HG02588 (cell line): ENCODE results near the gene ACOX3.
"Not testable (repeated sequence)": the region's sequence is repeated elsewhere in the genome, so short reads cannot be mapped to it uniquely, and the experiment has no call there.

Experiments
- ATAC-seq: cut with Tn5 transposase; IDR thresholded peaks from one replicate; pipeline ENCODE4 v1.9.1; 2021; ENCODE audit warnings: mild to moderate bottlenecking, moderate library complexity; ENCODE audit not compliant: unreplicated experiment

Gene ACOX3

GRCh38 chr4:8343967-8344331 is 96.6 kb downstream of the ACOX3 start:
- no peak for ATAC-seq

DNA sequence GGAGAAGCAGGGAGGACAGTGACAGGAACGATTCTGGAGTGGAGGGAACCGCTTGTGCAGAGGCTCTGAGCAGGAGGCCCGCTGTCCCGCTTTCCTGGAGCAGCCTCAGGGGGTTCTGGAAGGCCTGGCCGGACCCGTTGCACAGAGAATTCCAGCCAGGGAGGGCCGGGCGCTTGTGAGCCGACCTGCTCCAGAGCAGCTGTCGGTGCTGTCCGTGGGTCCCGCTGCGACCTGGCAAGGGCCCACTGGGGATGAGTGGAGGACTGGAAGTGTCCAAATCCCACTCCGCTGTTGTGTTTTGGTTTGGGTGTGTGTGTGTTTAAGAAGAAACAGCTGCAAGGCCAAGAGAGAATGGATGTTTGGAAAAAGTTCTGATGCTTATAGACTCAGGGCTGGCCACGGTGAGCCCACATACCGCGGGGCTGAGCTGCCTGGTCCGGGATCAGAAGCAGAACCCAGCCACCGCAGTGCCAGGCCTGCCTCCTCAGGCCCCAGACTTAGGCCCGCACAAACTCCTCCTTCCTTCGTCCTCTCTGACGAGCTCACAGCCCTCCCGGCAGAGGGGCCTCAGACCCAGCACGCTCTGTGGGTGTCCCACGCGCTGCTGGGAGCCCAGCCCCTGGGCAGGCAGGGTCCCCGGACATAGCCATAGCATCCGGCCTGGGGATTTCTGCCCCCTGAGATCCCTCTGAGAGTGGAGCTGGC is 97.1 kb downstream of the ACOX3 start:
- no peak for ATAC-seq

GRCh38 chr4:8342651-8343261 is 97.8 kb downstream of the ACOX3 start:
- ATAC-seq: no peak

DNA sequence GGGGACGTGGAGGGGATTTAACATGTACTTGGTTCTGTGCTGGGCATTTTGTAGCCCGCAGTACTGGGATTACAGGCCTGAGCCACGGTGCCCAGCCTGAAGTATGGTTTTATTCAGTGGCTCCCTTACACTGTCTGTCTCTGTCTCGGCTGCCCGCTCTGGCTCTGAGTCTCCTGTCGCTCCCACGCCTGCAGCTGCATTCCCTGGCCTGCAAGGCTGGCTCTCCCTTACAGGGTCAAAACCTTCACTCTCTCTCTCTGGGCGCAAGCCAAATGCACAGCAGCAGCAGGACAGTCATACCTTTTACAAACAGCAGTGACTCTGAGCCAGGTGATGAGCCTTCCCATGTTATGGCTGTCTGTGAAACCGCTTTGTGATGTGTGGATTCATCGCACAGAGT is 98.8 kb downstream of the ACOX3 start:
- no peak for ATAC-seq

DNA sequence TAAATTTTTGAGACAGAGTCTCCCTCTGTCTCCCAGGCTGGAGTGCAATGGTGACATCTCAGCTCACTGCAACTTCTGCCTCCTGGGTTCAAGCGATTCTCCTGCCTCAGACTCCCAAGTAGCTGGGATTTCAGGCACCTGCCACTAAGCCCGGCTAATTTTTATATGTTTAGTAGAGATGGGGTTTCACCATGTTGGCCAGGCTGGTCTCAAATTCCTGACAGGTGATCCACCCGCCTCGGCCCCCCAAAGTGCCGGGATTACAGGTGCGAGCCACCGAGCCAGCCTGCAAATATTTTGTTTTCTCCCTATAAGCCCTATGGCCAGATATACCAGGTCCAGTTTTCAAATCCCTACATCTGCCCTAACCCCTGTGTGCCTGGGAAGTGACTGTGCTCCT is 99.2 kb downstream of the ACOX3 start:
- ATAC-seq: not testable (repeated sequence)

GRCh38 chr4:8340781-8341241 is 99.7 kb downstream of the ACOX3 start:
- no peak for ATAC-seq

GRCh38 chr4:8338351-8338961 is 102.1 kb downstream of the ACOX3 start:
- ATAC-seq: no peak

DNA sequence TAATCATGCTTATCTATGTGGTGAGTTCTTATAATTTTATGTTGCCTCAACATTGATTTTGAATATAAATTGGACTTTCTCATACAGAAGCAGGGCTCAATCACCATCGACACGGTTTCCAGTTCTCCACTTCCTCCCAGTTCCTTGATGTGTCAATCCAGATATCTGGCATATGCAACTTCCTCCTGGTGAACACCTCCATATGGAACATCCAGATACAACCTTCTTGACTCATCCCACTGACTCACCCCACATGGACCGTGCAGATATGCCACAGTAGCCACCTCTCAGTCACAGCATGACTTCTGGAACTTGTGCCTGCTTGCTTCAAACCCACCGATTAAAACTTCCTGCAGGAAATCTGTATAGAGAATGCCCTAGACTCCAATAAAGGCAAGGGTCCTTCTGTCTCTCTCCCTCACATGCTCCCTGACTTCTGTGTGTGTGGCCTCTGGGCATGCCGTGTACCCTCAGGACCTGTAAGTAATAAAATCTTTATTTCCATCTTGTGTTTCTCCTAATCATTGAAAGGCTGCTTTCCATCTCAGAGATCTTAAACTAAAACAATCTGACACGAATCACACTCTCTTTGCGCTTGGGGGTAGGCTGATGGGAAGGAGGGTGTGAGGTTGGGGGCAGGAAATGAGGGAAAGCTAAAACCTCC is 104.0 kb downstream of the ACOX3 start:
- ATAC-seq: no peak

DNA sequence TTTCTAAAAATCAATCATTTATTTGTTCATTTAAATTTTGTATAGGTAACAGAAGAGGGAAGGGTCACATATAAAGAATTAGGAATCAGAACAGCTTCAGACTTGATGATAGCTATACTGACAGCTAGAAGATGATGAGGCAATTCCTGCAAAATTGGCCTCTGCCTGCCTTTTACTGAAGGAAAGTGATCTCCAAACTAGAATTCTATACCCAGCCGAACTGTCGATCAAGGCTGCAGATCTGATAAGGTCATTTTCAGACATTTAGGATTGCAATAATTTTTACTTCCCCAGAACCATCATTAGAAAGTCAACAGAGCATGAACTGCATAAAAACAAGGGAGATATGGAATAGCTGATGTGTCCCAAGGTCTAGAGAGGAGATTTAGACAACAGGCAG is 104.7 kb downstream of the ACOX3 start:
- no peak for ATAC-seq

- no peak for ATAC-seq
These were observed 105.6 kb downstream of the ACOX3 start for GRCh38 chr4:8334786-8335460.

DNA sequence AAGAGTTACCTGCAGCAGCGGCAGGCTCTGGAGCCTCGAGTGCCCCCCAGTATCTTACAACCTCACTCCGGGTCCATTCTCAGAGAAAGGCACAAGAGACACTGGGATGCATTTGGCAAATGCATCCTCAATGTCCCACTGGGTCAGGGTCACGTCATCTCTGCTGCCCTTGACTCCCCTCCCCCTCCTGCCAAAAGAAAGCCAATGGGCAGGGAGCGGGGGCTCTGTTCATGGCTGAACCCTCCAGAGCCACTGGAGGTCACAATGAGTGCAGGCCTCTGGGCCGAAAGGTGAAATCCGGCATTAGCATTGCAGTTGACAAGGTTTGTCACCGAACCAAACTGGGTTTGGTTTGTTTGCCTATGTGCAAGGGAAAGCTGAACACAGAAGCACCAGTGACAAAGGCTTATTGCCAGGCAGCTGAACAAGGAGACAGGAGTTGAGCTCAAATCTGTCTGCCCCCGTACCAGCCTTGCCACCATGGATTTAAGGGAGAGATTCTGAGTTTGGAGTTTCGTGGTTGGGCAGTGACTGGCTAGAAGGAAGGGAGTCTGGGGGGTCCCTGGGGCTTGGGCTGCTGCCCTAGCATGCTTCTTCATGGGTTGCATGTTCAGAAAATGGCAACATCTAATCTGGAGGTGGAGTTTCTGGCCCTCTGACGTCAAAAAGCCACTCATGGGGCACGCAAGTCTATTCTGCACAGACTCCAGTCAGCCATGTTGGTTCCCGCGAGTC is 106.6 kb downstream of the ACOX3 start:
- ATAC-seq: no peak

GRCh38 chr4:8332891-8333331 is 107.6 kb downstream of the ACOX3 start:
- no peak for ATAC-seq

DNA sequence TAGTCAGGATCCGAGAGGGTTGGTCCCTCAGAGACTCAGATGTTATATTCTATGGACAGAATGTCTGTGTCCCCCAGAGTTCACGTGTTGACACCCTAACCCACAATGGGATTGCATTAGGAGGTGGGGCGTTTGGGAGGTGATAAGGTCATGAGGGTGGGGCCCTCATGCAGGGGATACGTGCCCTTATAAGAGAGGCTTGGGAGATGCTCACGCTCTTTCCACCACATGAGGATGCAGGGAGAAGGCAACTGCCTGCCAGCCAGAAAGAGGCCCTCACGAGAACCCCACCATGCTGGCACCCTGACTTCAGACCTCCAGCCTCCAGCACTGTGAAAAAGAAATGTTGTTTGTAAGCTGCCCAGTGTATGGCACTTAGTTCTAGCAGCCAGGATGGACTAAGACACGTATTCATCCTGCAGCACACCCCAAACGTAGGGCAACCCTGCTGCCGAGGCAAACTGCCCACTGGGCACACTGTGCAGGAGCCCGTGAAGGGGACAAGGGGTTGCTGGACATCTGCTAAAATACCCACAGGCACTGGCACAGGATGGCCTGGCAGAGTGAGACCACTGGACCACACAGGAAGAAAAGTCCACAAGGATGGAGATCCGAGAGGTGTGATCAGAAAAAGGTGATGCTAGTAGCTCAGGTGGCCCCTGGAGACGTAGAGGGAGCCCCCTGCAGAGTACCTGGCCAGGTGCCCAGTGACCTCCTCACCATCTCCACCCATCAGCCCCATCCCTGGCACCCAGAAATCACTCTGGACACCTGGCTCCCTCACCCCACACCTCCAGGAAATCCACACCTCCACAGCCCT is 108.3 kb downstream of the ACOX3 start:
- no peak for ATAC-seq

DNA sequence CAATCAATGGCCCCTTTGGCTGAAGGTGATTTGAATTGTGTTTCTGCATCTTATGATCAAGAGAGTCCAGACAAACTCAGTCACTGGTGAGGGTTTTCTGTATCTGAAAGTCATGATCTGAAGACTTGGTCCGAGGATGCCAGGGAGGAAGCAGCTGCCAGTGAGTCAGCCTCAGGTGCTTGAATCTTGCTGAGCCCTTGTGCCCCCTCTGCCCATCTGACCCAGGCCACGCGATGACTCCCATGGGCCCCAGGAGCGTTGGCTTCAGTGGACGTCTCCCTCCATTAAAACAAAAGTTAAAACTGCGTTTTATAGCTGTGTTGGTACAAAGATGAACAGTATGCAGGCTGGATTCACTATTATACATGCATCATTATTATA is 109.0 kb downstream of the ACOX3 start:
- ATAC-seq: no peak

GRCh38 chr4:8330821-8331574 is 109.5 kb downstream of the ACOX3 start:
- no peak for ATAC-seq

DNA sequence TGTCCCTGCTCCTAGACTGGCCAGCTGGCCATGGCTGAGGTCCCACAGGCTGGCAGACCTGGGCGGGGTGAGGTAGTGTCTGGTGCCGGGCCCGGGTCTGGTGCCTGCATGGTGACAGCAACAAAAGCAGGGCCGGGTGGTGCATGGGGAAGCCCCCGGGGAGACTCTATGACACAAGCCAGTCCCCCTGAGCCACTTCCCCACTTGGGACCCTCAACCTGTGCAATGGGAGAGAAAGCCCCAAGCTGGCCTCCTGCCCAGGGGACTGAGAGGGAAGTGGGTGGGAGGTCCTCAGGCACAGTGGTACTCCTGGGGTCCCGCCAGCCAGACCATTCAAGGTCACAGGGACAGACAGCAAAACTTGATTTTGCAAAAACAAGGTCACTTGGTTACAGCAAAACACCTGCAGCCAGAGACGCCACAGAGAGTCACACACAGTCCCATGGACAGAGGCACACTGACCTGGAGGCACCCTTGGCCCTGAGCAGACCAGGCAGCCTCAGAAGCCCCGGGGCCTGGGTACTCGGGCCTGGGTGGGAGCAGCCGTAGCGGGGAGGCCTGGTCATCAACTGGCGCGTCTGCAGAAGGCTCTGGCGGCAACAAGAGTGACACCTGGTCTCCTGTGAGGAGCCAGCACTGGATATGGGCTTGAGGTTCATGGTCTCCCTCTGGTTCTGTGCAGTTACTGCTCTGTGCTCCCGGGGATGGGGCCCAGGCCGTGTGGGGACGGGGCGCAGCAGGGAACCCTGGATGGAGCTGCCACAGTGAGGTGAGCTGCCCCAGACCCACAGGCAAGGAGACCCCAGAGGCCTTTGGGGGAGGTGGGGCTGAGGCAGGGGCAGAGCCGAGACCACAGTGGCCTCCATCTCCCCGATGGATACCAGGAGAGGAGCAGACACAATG is 110.4 kb downstream of the ACOX3 start:
- no peak for ATAC-seq

DNA sequence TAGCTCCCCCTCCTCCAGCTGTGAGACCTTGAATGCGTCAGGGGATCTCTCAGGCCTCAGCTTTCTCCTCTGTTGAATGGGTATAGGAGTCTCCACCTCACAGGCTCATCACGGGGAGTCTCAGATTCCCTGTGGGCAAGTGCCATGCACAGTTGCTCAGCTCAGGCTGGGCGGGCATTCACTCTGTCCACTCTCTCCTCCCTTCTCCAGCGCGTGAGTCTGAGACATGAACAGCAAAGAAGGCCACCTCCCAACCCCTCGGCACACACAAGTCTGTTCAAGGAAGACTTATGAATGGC is 111.0 kb downstream of the ACOX3 start:
- no peak for ATAC-seq

DNA sequence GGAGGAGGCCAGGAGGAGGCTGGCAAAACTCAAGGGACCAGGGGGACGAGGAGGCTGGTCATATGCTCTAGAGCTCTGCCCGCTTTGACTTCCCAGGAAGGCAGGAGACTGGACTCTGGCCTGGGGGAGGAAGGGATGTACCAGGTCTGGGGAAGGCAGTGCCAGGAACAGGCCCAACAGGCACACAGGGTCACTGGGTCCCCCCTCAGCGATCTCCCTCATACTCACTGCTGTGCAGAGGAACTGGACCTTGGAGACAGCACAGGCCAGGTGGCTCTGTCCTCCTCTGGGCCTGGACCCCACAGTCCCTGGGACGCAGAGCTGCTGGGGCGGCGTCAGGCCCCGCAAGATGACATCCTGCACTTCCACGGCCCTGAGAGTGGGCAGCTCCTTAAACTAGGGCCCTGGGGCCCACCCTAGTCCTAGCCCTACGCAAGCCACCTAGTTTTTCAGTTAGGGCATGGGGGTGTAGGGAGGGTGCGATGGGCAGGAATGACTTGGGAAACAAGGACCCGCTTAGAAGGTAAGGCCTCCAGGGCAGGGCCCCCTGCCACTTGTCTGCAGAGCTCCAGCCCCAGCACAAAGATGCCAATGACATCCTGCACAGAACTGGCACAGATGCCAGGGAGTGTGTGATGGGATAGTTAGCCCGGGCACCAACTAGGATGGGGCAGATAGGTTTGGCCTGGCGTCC is 111.5 kb downstream of the ACOX3 start:
- ATAC-seq: no peak
